HCT116 (cell line): ENCODE results near the gene SCN1B.
"Not testable (repeated sequence)": the region's sequence is repeated elsewhere in the genome, so short reads cannot be mapped to it uniquely, and the experiment has no call there.

ENCODE experiments used
- CEBPB ChIP-seq: IDR thresholded peaks from 2 replicates; pipeline ENCODE4 v1.6.1; 2012; ENCODE audit warnings: low read depth
- EGR1 ChIP-seq: IDR thresholded peaks from 2 replicates; pipeline ENCODE4 v1.6.1; 2012; ENCODE audit warnings: low read depth
- EZH2 ChIP-seq: fragments of 200-600 bp; sonication (generic); IDR thresholded peaks from 2 replicates; pipeline ENCODE4 v1.6.1; 2017; ENCODE audit warnings: antibody characterized with exemption, mixed run types
- EZH2phosphoT487 ChIP-seq: fragments of 200-600 bp; IDR thresholded peaks from 2 replicates; pipeline ENCODE4 v1.6.1; 2018; ENCODE audit warnings: antibody characterized with exemption, borderline replicate concordance
- JUND ChIP-seq: IDR thresholded peaks from 2 replicates; pipeline ENCODE4 v1.6.1; 2012
- POLR2A ChIP-seq: IDR thresholded peaks from 2 replicates; pipeline ENCODE4 v1.7.0; 2011; ENCODE audit warnings: borderline replicate concordance; ENCODE audit not compliant: insufficient read depth, insufficient read length; ENCODE audit errors: extremely low read depth
- POLR2AphosphoS5 ChIP-seq: IDR thresholded peaks from 2 replicates; pipeline ENCODE4 v1.6.1; 2011; ENCODE audit warnings: mild to moderate bottlenecking, low read depth, low read length, moderate library complexity
- RAD21 ChIP-seq: IDR thresholded peaks from 2 replicates; pipeline ENCODE4 v1.6.1; 2012; ENCODE audit warnings: low read depth, mild to moderate bottlenecking
- SIN3A ChIP-seq: IDR thresholded peaks from 2 replicates; pipeline ENCODE4 v1.6.1; 2012; ENCODE audit warnings: low read depth
- SP1 ChIP-seq: IDR thresholded peaks from 2 replicates; pipeline ENCODE4 v1.6.1; 2012; ENCODE audit warnings: low read depth
- YY1 ChIP-seq: IDR thresholded peaks from 2 replicates; pipeline ENCODE4 v1.6.1; 2011; ENCODE audit warnings: low read length, low read depth, moderate library complexity, mild to moderate bottlenecking; ENCODE audit not compliant: insufficient replicate concordance; ENCODE audit errors: extremely low read depth
- ZNF274 ChIP-seq: fragments of 200-500 bp; sonication (Bioruptor generic); IDR thresholded peaks from 2 replicates; pipeline ENCODE4 v1.6.1; 2014; ENCODE audit warnings: mild to moderate bottlenecking, low read depth, low read length, inconsistent platforms
- TF ChIP-seq, protein P1 (sequence below), 3 experiments: fragments of 200-600 bp in 1 of 3; sonication (generic) in 1 of 3; IDR thresholded peaks in 2 of 3; conservative IDR thresholded peaks in 1 of 3; 2 replicates each; pipeline ENCODE4 v1.5.1; 2012 to 2017; ENCODE audit warnings: low read depth in 2 of 3, low read length in 2 of 3, antibody characterized with exemption in 1 of 3, borderline replicate concordance in 1 of 3, control low read depth in 1 of 3, mild to moderate bottlenecking in 1 of 3, mixed read lengths in 1 of 3, mixed run types in 1 of 3, moderate library complexity in 1 of 3; ENCODE audit not compliant: insufficient read depth in 1 of 3
- TF ChIP-seq, protein P2 (sequence below): IDR thresholded peaks from 2 replicates; pipeline ENCODE4 v1.6.1; 2012; ENCODE audit warnings: low read depth

DNA sequence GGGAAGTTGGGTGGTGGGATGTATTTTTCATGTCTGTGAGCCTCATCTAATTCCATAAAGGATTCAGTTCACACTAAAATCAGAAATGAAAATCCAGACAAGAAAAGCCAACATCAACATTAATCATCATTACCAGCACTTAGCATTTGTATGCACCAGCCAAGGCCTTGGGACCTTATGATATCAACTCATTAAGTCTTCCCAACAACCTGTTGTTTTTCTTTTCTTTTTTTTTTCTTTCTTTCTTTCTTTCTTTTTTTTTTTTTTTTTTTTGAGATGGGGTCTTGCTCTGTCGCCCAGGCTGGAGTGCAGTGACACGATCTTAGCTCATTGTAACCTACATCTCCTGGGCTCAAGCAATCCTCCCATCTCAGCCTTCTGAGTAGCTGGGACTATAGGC lies 20.4 kb downstream of the SCN1B start:
- not testable (repeated sequence) for TF ChIP-seq SIN3A, EZH2, EZH2phosphoT487, SP1, CEBPB, POLR2AphosphoS5, JUND, EGR1, YY1, ZNF274, RAD21, POLR2A
- TF ChIP-seq, protein P1, sequence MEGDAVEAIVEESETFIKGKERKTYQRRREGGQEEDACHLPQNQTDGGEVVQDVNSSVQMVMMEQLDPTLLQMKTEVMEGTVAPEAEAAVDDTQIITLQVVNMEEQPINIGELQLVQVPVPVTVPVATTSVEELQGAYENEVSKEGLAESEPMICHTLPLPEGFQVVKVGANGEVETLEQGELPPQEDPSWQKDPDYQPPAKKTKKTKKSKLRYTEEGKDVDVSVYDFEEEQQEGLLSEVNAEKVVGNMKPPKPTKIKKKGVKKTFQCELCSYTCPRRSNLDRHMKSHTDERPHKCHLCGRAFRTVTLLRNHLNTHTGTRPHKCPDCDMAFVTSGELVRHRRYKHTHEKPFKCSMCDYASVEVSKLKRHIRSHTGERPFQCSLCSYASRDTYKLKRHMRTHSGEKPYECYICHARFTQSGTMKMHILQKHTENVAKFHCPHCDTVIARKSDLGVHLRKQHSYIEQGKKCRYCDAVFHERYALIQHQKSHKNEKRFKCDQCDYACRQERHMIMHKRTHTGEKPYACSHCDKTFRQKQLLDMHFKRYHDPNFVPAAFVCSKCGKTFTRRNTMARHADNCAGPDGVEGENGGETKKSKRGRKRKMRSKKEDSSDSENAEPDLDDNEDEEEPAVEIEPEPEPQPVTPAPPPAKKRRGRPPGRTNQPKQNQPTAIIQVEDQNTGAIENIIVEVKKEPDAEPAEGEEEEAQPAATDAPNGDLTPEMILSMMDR (IDR thresholded peaks at IDR 0.05 in 2 of 3, conservative IDR thresholded peaks at IDR 0.05 in 1 of 3; ENCODE audit: borderline replicate concordance in 1 of 3, insufficient read depth in 1 of 3, low read depth in 2 of 3, low read length in 2 of 3), result not testable (repeated sequence)
- TF ChIP-seq, protein P2, sequence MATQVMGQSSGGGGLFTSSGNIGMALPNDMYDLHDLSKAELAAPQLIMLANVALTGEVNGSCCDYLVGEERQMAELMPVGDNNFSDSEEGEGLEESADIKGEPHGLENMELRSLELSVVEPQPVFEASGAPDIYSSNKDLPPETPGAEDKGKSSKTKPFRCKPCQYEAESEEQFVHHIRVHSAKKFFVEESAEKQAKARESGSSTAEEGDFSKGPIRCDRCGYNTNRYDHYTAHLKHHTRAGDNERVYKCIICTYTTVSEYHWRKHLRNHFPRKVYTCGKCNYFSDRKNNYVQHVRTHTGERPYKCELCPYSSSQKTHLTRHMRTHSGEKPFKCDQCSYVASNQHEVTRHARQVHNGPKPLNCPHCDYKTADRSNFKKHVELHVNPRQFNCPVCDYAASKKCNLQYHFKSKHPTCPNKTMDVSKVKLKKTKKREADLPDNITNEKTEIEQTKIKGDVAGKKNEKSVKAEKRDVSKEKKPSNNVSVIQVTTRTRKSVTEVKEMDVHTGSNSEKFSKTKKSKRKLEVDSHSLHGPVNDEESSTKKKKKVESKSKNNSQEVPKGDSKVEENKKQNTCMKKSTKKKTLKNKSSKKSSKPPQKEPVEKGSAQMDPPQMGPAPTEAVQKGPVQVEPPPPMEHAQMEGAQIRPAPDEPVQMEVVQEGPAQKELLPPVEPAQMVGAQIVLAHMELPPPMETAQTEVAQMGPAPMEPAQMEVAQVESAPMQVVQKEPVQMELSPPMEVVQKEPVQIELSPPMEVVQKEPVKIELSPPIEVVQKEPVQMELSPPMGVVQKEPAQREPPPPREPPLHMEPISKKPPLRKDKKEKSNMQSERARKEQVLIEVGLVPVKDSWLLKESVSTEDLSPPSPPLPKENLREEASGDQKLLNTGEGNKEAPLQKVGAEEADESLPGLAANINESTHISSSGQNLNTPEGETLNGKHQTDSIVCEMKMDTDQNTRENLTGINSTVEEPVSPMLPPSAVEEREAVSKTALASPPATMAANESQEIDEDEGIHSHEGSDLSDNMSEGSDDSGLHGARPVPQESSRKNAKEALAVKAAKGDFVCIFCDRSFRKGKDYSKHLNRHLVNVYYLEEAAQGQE, result not testable (repeated sequence)
